Suprapubic skin (tissue), 4 donors: ENCODE results near the gene THEM4. TPM values are rescaled to one million over a fixed set of nuclear protein-coding genes. Genes with fewer than 3 reads are reported as not detected.

Experiments used
- DNase-seq, 2 donors: peaks; one replicate each; pipeline ENCODE4 v3.0.0-alpha.2; 2019; ENCODE audit warnings: low spot score in 2 of 2
- H3K27ac ChIP-seq: fragments of 200-600 bp; sonication (generic); one replicate; pipeline ENCODE4 v1.5.1; 2019
- H3K27me3 ChIP-seq: fragments of 200-600 bp; sonication (generic); one replicate; pipeline ENCODE4 v1.5.1; 2019
- H3K36me3 ChIP-seq: fragments of 200-600 bp; sonication (generic); one replicate; pipeline ENCODE4 v1.5.1; 2019
- H3K4me1 ChIP-seq: fragments of 200-600 bp; sonication (generic); one replicate; pipeline ENCODE4 v1.5.1; 2019
- H3K4me3 ChIP-seq: fragments of 200-600 bp; sonication (generic); one replicate; pipeline ENCODE4 v1.5.1; 2019; ENCODE audit warnings: mild to moderate bottlenecking
- H3K9me3 ChIP-seq: fragments of 200-600 bp; sonication (generic); one replicate; pipeline ENCODE4 v1.5.1; 2019
- EP300 ChIP-seq: sonication (generic); formaldehyde crosslinking; IDR thresholded peaks from one replicate; pipeline ENCODE4 v1.6.1; 2017; ENCODE audit warnings: antibody characterized with exemption
- POLR2A ChIP-seq, 2 donors: fragments of 450-650 bp; IDR thresholded peaks; one replicate each; pipeline ENCODE4 v1.6.1; 2017; ENCODE audit warnings: antibody characterized with exemption in 2 of 2, mild to moderate bottlenecking in 2 of 2, moderate library complexity in 2 of 2
- POLR2AphosphoS5 ChIP-seq, 3 donors: sonication (generic); formaldehyde crosslinking; IDR thresholded peaks; one replicate each; pipeline ENCODE4 v1.6.1; 2017; ENCODE audit warnings: antibody characterized with exemption in 3 of 3
- WGBS: methylation state at CpG from one replicate; pipeline ENCODE4 v1.1.5; 2018; 5-methylcytosine and 5-hydroxymethylcytosine counted together
- total RNA-seq, 4 donors: library from RNA; depleted of rRNA; stranded (reverse); fragments of >200 nt; gene quantifications; one replicate each; pipeline ENCODE4 v1.1.0, GENCODE V29; 2016
- TF ChIP-seq, protein P1 (sequence below), 2 donors: fragments of 200-600 bp in 1 of 2; fragments of 450-650 bp in 1 of 2; sonication (generic) in 1 of 2; IDR thresholded peaks; one replicate each; pipeline ENCODE4 v1.5.1; 2016 to 2019; ENCODE audit warnings: antibody characterized with exemption in 2 of 2, mild to moderate bottlenecking in 1 of 2, moderate library complexity in 1 of 2

Gene THEM4
- total RNA-seq, 4 donors from 2014 or later: 6.7 to 31.5 (median 8.9) TPM

DNA sequence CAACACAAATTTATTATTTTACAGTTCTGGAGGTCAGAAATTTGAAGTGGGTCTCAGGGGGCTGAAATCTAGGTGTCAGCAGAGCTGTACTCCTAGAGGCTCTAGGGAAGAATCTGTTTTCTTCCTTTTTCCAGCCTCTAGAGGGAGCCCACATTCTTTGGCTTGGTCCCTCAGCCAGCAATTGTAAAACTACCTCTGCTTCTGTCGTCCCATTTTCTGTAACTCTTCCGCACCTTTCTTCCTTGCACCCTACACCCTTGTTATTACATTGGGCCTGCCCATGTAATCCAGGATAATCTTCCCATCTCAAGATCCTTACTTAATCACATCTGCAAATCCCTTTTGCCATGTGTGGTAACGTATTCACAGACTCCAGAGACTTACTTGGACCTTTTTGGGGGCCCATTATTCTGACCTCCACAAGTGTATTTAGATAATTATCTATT, 24.8 kb upstream of the THEM4 start:
- TF ChIP-seq, protein P1, sequence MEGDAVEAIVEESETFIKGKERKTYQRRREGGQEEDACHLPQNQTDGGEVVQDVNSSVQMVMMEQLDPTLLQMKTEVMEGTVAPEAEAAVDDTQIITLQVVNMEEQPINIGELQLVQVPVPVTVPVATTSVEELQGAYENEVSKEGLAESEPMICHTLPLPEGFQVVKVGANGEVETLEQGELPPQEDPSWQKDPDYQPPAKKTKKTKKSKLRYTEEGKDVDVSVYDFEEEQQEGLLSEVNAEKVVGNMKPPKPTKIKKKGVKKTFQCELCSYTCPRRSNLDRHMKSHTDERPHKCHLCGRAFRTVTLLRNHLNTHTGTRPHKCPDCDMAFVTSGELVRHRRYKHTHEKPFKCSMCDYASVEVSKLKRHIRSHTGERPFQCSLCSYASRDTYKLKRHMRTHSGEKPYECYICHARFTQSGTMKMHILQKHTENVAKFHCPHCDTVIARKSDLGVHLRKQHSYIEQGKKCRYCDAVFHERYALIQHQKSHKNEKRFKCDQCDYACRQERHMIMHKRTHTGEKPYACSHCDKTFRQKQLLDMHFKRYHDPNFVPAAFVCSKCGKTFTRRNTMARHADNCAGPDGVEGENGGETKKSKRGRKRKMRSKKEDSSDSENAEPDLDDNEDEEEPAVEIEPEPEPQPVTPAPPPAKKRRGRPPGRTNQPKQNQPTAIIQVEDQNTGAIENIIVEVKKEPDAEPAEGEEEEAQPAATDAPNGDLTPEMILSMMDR (IDR thresholded peaks at IDR 0.05): peak; percentile 72 to 75
- TF ChIP-seq POLR2AphosphoS5 (IDR thresholded peaks at IDR 0.05): no peak
- no peaks in the 10 kb centered on the region for H3K36me3 ChIP-seq
- H3K27me3 ChIP-seq: no peaks in the 10 kb centered on the region
- H3K9me3 ChIP-seq: no peaks in the 10 kb centered on the region
- H3K4me3 ChIP-seq: no peak overlapping the region
- 30% methylated on average over 3 of the region's 3 CpGs for WGBS
- no peak overlapping the region for H3K27ac ChIP-seq
- peaks cover 4% of the 10 kb centered on the region for H3K4me1 ChIP-seq
- no peak for DNase-seq

DNA sequence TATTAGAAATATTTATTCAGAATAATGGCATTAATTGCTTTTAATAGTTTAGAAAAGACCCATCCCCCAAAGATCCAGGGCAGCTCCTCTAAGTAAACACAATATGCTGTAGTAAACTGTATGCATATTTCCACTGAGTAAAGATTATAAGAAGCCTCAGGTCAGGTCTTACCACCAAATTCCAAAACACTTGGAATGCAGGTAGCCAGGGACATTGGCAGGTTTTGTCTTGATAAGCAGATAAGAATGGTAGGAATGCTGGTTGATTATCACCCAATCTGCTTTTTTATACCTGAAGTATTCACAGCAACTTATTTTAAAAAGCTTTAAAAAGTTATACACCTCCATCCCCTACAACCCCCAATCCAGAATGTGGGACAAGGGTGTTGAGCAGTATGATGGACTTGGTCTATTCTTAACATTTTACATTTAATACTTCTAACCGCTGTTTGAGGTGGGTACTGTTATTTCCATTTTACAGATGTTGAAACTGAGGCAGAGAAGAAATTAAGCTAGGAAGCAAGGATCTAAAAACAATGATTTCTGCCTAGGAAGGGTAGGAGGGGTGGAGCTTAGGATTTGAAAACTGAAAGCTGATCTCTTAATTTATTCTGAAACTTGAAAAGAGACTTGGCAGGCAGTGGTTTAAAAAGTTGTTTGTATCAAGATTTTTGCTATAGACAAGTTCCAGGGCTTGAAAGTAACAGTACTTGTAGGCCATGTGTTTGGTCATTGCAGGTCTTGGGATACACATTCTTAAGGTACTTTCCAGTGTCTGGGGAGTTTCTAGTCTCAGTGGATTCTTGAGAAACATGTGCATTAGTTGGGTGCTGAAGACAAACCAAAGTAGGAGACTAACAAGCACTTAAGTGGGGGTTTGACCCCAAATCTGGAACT, 15.6 kb upstream of the THEM4 start:
- no peaks in the 10 kb centered on the region for H3K36me3 ChIP-seq
- TF ChIP-seq POLR2AphosphoS5 (IDR thresholded peaks at IDR 0.05) (no peak), POLR2A (IDR thresholded peaks at IDR 0.05) (no peak), EP300 (no peak)
- TF ChIP-seq, protein P1 (IDR thresholded peaks at IDR 0.05): no peak
- 100% methylated on average over 1 of the region's 1 CpG for WGBS
- no peaks in the 10 kb centered on the region for H3K4me1 ChIP-seq
- no peak for DNase-seq
- H3K27ac ChIP-seq: no peak overlapping the region
- H3K27me3 ChIP-seq: no peaks in the 10 kb centered on the region
- H3K9me3 ChIP-seq: no peaks in the 10 kb centered on the region
- no peak overlapping the region for H3K4me3 ChIP-seq

DNA sequence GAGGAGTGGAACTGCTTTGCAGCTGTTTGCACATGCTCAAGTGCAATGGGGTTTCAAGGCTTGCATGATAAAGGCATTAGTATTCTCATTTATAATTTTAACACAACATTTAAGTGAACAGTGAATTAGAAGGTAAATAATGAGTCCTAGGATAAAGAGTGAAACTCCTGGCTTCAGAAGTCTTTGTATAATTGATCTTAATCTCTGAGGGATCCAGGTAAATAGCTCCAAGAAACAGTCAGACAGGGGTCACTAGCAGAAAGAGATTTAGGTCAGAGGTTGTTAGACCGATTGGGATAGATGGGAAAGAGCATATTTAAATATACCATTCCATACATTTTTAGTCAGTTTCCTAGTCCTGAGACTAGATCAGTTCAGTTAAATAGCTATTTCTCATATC, 14.1 kb upstream of the THEM4 start:
- TF ChIP-seq, protein P1 (IDR thresholded peaks at IDR 0.05): no peak
- TF ChIP-seq EP300 (no peak), POLR2AphosphoS5 (IDR thresholded peaks at IDR 0.05) (no peak), POLR2A (IDR thresholded peaks at IDR 0.05) (no peak)
- 85% methylated on average over 1 of the region's 1 CpG for WGBS
- Histone ChIP-seq H3K4me3 (no peak overlapping the region), H3K9me3 (no peaks in the 10 kb centered on the region), H3K36me3 (no peaks in the 10 kb centered on the region), H3K27me3 (no peaks in the 10 kb centered on the region), H3K4me1 (no peaks in the 10 kb centered on the region), H3K27ac (no peak overlapping the region)
- DNase-seq: no peak

DNA sequence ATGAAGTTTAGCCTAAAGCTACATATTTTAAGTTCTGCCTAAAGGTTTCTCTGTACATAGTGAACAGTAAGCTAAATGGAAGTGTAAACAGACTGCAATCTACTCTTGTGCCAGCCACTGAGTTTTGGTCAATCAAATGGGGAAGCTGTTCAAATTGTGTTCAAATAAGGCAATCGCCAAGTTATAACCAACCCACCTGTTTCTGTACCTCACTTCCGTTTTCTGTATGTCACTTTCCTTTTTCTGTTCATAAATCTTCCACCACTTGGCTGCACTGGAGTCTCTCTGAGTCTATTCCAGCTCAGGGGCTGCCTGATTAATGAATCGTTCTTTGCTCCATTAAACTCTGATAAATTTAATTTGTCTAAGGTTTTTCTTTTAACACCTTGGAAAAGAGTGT, 10.8 kb upstream of the THEM4 start:
- Histone ChIP-seq H3K9me3 (no peaks in the 10 kb centered on the region), H3K4me3 (no peak overlapping the region), H3K36me3 (no peaks in the 10 kb centered on the region), H3K4me1 (no peaks in the 10 kb centered on the region), H3K27ac (no peak overlapping the region), H3K27me3 (no peaks in the 10 kb centered on the region)
- TF ChIP-seq, protein P1 (IDR thresholded peaks at IDR 0.05): no peak
- TF ChIP-seq POLR2A (IDR thresholded peaks at IDR 0.05) (no peak), EP300 (no peak), POLR2AphosphoS5 (IDR thresholded peaks at IDR 0.05) (no peak)
- WGBS: 63% methylated on average over 3 of the region's 3 CpGs
- no peak for DNase-seq

DNA sequence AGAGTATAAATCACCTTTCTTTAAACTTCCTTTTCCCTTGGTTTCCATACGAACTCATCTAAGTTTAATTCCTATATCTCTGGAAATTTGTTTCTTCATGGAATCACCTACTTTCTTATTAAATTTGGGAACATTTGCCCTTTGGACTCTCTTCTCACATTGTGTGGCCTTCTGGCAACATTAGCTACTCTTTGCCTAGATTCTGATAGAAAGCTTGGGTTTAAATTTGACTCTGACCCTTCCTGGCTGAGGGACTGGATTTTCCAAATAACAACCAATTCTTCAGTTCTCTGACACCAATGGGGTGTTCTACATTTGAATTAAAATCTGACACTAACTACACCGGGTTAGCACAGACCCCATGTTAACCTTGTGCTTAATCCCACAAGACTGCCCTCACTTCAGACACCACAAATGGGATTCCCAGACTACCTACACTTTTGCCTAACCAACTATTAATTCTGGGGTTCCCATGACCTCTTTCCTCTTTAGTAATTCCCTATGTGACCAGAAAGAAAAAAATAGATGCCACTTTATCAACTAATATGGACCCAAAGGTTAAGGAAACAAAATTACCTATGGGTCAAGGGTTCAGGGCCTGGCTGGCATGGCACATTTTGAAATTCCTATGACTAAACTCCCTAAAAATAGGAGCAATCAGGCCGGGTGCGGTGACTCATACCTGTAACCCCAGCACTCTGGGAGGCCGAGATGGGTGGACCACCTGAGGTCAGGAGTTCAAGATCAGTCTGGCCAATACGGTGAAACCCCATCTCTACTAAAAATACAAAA, 9.7 kb upstream of the THEM4 start:
- WGBS: 84% methylated on average over 6 of the region's 6 CpGs
- H3K9me3 ChIP-seq: no peaks in the 10 kb centered on the region
- no peak overlapping the region for H3K27ac ChIP-seq
- no peaks in the 10 kb centered on the region for H3K27me3 ChIP-seq
- H3K4me1 ChIP-seq: no peaks in the 10 kb centered on the region
- H3K4me3 ChIP-seq: no peak overlapping the region
- no peaks in the 10 kb centered on the region for H3K36me3 ChIP-seq
- TF ChIP-seq, protein P1 (IDR thresholded peaks at IDR 0.05): no peak
- TF ChIP-seq POLR2AphosphoS5 (IDR thresholded peaks at IDR 0.05) (no peak), EP300 (no peak), POLR2A (IDR thresholded peaks at IDR 0.05) (no peak)
- DNase-seq: no peak
